Mucosa of rectum (tissue), 2 donors: ENCODE measurements around the gene CCDC71.

Source experiments
- H3K27ac ChIP-seq, 2 donors: one replicate each; pipeline ENCODE4 v1.7.0; 2013; ENCODE audit warnings: inconsistent platforms in 2 of 2, low read depth in 2 of 2, low read length in 2 of 2
- H3K27me3 ChIP-seq, 2 donors: one replicate each; pipeline ENCODE4 v1.7.0; 2013; ENCODE audit warnings: low read length in 2 of 2; ENCODE audit not compliant: control insufficient read depth in 2 of 2, insufficient read depth in 2 of 2
- H3K36me3 ChIP-seq, 2 donors: one replicate each; pipeline ENCODE4 v1.7.0; 2013; ENCODE audit warnings: low read length in 2 of 2; ENCODE audit not compliant: control insufficient read depth in 2 of 2, insufficient read depth in 2 of 2
- H3K4me1 ChIP-seq, 2 donors: one replicate each; pipeline ENCODE4 v1.7.0; 2013; ENCODE audit warnings: low read length in 2 of 2, mild to moderate bottlenecking in 1 of 2; ENCODE audit not compliant: control insufficient read depth in 2 of 2, insufficient read depth in 2 of 2
- H3K4me3 ChIP-seq, 2 donors: one replicate each; pipeline ENCODE4 v1.7.0; 2013; ENCODE audit warnings: low read length in 2 of 2
- H3K9ac ChIP-seq, 2 donors: one replicate each; pipeline ENCODE4 v1.7.0; 2013; ENCODE audit warnings: low read length in 2 of 2, low read depth in 1 of 2, mild to moderate bottlenecking in 1 of 2
- H3K9me3 ChIP-seq, 2 donors: one replicate each; pipeline ENCODE4 v1.7.0; 2013; ENCODE audit warnings: low read length in 2 of 2; ENCODE audit not compliant: control insufficient read depth in 2 of 2
- donor health status: healthy.
- donor health status: Normal muscosa, but diverticular disease.

Gene CCDC71

DNA sequence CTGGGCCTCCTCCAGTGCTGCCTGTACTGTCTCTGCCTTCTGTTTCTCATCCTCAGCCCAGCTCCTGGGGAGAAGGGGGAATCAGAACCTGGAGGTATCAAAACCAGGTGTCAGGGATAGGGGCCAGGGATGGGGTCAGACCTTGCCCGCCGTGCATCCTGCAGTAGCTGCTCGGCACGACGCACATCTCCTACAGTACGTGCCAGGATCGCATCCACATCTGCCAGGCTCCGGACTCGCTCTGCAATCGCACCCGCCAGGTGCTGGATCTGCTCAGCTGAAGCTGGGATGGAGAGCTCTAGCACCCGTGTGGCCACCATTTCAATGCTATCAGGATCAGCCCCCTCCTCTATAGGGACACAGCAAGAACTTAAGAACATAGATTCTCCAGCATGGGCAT is 44.1 kb downstream of the CCDC71 start:
- Histone ChIP-seq H3K4me1 (peaks cover 9 to 10% of the 10 kb centered on the region in 2 donors), H3K9me3 (no peaks in the 10 kb centered on the region), H3K27me3 (no peaks in the 10 kb centered on the region), H3K36me3 (peaks cover 23 to 42% of the 10 kb centered on the region in 2 donors), H3K9ac (no peak overlapping the region), H3K27ac (no peak overlapping the region), H3K4me3 (no peak overlapping the region)

DNA sequence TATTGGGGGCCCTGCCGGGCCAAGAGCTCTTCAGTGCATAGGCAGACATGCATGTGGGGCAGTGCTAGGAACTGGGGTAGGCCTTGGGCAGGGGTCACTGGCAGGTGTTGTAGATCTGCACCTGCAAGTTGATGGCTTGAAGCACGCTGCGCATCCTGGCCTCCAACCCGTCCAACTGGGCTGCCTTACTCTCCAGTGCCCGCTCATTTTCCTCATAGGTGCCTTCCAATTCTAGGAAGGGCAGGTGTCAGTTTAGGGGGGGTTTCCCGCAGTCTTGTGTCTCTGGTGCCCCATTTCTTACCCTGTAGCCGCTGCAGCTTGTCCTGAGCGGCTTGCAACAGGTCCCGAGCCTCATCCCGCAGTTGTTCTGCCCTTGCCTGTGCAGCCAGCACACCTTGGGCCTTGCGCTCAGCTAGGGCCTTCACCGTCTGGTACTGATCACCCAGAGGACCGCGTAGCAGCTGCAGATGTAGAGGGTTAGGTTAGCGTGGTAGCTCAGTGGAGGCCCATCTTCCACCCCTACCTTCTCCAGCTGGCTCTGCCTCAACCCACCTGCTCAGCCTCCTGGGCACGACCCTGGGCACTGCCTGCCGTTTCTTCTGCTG is 44.9 kb downstream of the CCDC71 start:
- Histone ChIP-seq H3K4me1 (peaks cover 9 to 10% of the 10 kb centered on the region in 2 donors), H3K9ac (peak overlapping the region in 1 of 2 donors; percentile 42), H3K27me3 (no peaks in the 10 kb centered on the region), H3K4me3 (peak overlapping the region; percentile 63 to 89), H3K27ac (peak overlapping the region; percentile 93 to 96), H3K9me3 (no peaks in the 10 kb centered on the region), H3K36me3 (peaks cover 31 to 50% of the 10 kb centered on the region in 2 donors)

DNA sequence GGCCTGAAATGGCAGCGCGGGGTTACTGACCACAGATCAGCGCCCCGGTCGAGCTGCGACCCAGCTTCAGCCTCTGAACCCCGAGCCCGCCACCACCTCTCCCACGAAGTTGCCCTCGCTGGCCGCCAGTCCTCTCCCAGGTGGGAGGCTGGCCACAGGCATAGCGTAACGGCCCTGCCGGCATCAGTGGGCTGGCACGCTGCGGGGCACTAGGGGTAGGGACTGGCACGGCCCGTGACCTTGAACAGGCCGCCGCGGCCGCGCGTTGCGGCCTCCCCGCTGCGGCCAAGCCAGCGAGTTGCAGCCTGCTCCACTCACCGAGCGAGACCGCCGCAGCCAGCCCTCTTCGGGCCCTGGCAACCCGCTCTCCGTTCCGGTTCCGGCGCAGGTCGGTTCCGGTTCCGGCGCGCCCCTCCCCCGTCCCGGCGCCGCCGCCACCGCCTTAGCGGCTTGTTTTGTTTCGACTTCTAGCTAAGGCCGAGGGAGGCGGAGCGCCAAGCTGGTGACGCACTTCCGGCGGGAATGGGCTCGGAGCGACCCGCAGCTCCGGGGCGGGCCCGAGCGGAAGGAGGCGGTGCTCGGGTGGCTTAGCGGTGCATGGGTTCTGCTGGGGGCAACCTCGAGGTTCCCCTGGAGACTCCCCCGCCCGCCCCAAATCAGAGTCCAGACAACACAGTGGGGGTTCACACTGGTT is 45.5 kb downstream of the CCDC71 start, which contains the start of gene USP19:
Gene USP19 (minus strand): TSS at position 386 of the 694 bp plus-strand sequence. CDS start 1,678 bp downstream, outside the sequence.
- peak within 1 kb of the TSS; percentile 92 to 99 for H3K9ac ChIP-seq
- peak within 1 kb of the TSS; percentile 93 to 96 for H3K27ac ChIP-seq
- H3K9me3 ChIP-seq, result no peaks in the 10 kb centered on the region
- H3K27me3 ChIP-seq, result no peaks in the 10 kb centered on the region
- H3K36me3 ChIP-seq, result peaks cover 34 to 56% of the 10 kb centered on the region in 2 donors
- peak within 1 kb of the TSS; percentile 85 to 89 for H3K4me3 ChIP-seq
- peaks cover 9 to 10% of the 10 kb centered on the region in 2 donors for H3K4me1 ChIP-seq

DNA sequence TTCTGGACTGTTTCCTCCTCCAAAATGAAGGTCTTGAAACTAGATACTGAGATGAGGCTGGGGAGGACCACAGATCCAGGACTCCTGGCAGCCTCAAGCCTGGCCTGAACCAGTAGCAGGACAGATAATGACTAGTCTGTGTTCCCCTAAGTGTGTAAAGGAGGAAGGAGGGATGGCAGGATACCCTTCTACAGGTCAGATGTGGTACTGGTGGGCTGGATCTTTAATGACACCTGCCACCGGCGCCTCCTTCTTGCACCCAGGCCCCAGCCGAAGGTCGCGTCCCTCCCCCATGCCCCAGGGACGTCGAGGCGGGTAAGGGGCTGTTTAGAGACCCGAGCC is 46.1 kb downstream of the CCDC71 start:
- Histone ChIP-seq H3K36me3 (peaks cover 40 to 61% of the 10 kb centered on the region in 2 donors), H3K27ac (peak overlapping the region; percentile 93 to 96), H3K9ac (peak overlapping the region; percentile 92 to 99), H3K4me3 (peak overlapping the region; percentile 85 to 89), H3K27me3 (no peaks in the 10 kb centered on the region), H3K9me3 (no peaks in the 10 kb centered on the region), H3K4me1 (peaks cover 9 to 10% of the 10 kb centered on the region in 2 donors)

DNA sequence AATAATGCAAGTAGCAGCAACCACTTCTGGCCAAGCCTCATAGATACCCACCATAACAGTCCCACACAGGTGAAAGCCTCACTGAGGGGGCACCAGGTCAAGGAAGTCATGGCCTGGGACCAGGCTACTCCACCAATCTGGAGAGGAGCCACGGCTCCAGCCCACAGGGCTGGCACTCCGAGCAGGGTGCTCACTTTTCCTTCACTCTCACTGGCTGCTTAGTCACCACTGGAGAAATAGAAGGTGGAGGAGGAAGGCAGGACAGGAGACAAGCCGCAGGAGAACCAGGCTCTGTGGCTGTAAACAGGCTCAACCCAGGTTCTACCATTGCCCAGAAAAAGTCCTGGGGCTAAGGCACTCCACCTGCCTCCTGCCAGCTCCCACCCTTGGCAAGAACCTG is 46.7 kb downstream of the CCDC71 start:
- peak overlapping the region; percentile 85 to 89 for H3K4me3 ChIP-seq
- peak overlapping the region; percentile 92 to 99 for H3K9ac ChIP-seq
- H3K36me3 ChIP-seq, result peaks cover 46 to 65% of the 10 kb centered on the region in 2 donors
- peaks cover 9 to 10% of the 10 kb centered on the region in 2 donors for H3K4me1 ChIP-seq
- H3K27me3 ChIP-seq, result no peaks in the 10 kb centered on the region
- H3K9me3 ChIP-seq, result no peaks in the 10 kb centered on the region
- H3K27ac ChIP-seq, result peak overlapping the region in 1 of 2 donors; percentile 96

DNA sequence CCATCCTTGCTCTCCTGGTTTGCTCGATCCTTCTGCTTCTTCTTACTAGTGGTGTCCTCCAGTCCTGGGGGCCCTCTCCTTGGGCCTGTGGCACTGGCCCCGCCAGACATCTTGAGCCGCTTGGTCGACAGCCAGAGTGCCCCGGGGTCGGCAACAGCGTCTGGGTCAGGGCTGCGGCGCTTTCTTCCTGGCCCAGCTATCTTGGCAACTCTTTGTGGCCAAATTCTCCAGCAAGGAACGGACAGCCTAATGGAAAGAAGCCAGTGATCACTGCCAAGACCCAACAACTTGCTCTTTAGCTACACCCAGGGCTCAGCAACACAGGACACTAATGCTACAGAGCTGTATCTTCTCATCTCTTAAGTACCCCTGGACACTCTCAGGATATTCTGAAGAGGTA is 47.1 kb downstream of the CCDC71 start:
- Histone ChIP-seq H3K27ac (no peak overlapping the region), H3K4me1 (peaks cover 9 to 10% of the 10 kb centered on the region in 2 donors), H3K27me3 (no peaks in the 10 kb centered on the region), H3K4me3 (peak overlapping the region in 1 of 2 donors; percentile 85), H3K9me3 (no peaks in the 10 kb centered on the region), H3K9ac (no peak overlapping the region), H3K36me3 (peaks cover 50 to 65% of the 10 kb centered on the region in 2 donors)
